Panc1 (cell line): ENCODE data around the gene F13B. TPM values are rescaled to one million over a fixed set of nuclear protein-coding genes. Genes with fewer than 3 reads are reported as not detected.

ENCODE experiments used
- ATAC-seq: fragments of 200-7000 bp; cut with Tn5 transposase; 2 replicates; pipeline ENCODE4 v1.9.1; 2020; ENCODE audit warnings: mild to moderate bottlenecking, moderate library complexity
- BruUV-seq: library from RNA; stranded (reverse); fragments of 400-500 nt; replicated peaks from 2 replicates; lab custom pipeline; 2021; lab: Mats Ljungman, UMichigan
- CTCF ChIA-PET: fragments of 300-600 bp; sonication (Branson Sonifier 250); formaldehyde crosslinking; loops from one replicate; lab custom pipeline; 2022; ENCODE audit warnings: antibody characterized with exemption; lab: Charles Lee
- POLR2A ChIA-PET: fragments of 300-600 bp; sonication (Branson Sonifier 250); formaldehyde crosslinking; loops from one replicate; lab custom pipeline; 2022; ENCODE audit warnings: antibody characterized with exemption; lab: Charles Lee
- DNase-seq: peaks from one replicate; pipeline ENCODE4 v3.0.0-alpha.2; 2010; ENCODE audit warnings: low read depth, low spot score
- H3K27ac ChIP-seq: 2 replicates; pipeline ENCODE4 v1.5.1; 2011; ENCODE audit warnings: mild to moderate bottlenecking, low read length, inconsistent platforms
- H3K27me3 ChIP-seq: fragments of 200-500 bp; sonication (Bioruptor generic); 2 replicates; pipeline ENCODE4 v1.6.0; 2014; ENCODE audit warnings: low read length, inconsistent platforms; ENCODE audit not compliant: control insufficient read depth, insufficient read depth
- H3K36me3 ChIP-seq: fragments of 200-500 bp; sonication (Bioruptor generic); 2 replicates; pipeline ENCODE4 v1.5.1; 2014; ENCODE audit warnings: inconsistent platforms, mild to moderate bottlenecking, low read length, moderate library complexity; ENCODE audit not compliant: control insufficient read depth, insufficient read depth
- H3K4me1 ChIP-seq: 2 replicates; pipeline ENCODE4 v1.5.1; 2011; ENCODE audit warnings: inconsistent platforms, mild to moderate bottlenecking, low read length, moderate library complexity; ENCODE audit not compliant: control insufficient read depth, insufficient read depth
- H3K4me3 ChIP-seq, 2 experiments: 2 replicates each; pipeline ENCODE4 v1.5.1; 2011 to 2012; ENCODE audit warnings: low read depth in 2 of 2, low read length in 2 of 2, mild to moderate bottlenecking in 2 of 2, inconsistent platforms in 1 of 2, moderate library complexity in 1 of 2
- H3K9me3 ChIP-seq: fragments of 200-500 bp; sonication (Bioruptor generic); 2 replicates; pipeline ENCODE4 v1.5.1; 2014; ENCODE audit warnings: low read depth, mild to moderate bottlenecking, inconsistent platforms, low read length, moderate library complexity; ENCODE audit not compliant: control insufficient read depth, insufficient read depth
- POLR2AphosphoS5 ChIP-seq: IDR thresholded peaks from 2 replicates; pipeline ENCODE4 v1.6.1; 2012; ENCODE audit warnings: mild to moderate bottlenecking, low read depth, low read length, moderate library complexity
- SIN3A ChIP-seq: IDR thresholded peaks from 2 replicates; pipeline ENCODE4 v1.6.1; 2012; ENCODE audit warnings: low read depth, mild to moderate bottlenecking, low read length, moderate library complexity, borderline replicate concordance; ENCODE audit not compliant: insufficient read depth
- TCF7L2 ChIP-seq: IDR thresholded peaks from 2 replicates; pipeline ENCODE4 v1.6.1; 2011; ENCODE audit warnings: mild to moderate bottlenecking, low read depth, low read length, inconsistent platforms
- in situ Hi-C: cut with HindIII; loops from 2 replicates; pipeline ENCODE4 v1.10.0; 2016; ENCODE audit warnings: low sequenced_read_pairs, low pct_unique_long_range_greater_than_20kb
- intact Hi-C: fragments of 100-400 bp; cut with micrococcal nuclease; formaldehyde crosslinking; loops from one replicate; pipeline ENCODE4 v1.10.0; 2022; ENCODE audit not compliant: unreplicated experiment
- total RNA-seq: library from RNA; stranded (reverse); gene quantifications from one replicate; pipeline ENCODE4 v1.2.1, GENCODE V29; 2021; ENCODE audit not compliant: unreplicated experiment
- TF ChIP-seq, protein P1 (sequence below), 2 experiments: IDR thresholded peaks; 2 replicates each; pipeline ENCODE4 v1.6.1; 2011 to 2012; ENCODE audit warnings: low read depth in 2 of 2, control low read depth in 1 of 2, low read length in 1 of 2, mild to moderate bottlenecking in 1 of 2, moderate library complexity in 1 of 2; ENCODE audit not compliant: insufficient read depth in 1 of 2
- TF ChIP-seq, protein P2 (sequence below): fragments of 450-650 bp; IDR thresholded peaks from 2 replicates; pipeline ENCODE4 v1.5.1; 2017; ENCODE audit warnings: mild to moderate bottlenecking

F13B gene
- total RNA-seq, 1 experiment from 2014 or later = not detected

GRCh38 chr1:197092491-197093023, 25.5 kb upstream of the F13B start:
- no peak overlapping the region for H3K27ac ChIP-seq
- no peaks in the 10 kb centered on the region for H3K4me1 ChIP-seq
- H3K27me3 ChIP-seq = no peaks in the 10 kb centered on the region
- ATAC-seq (no peak), DNase-seq (no peak)
- TF ChIP-seq POLR2AphosphoS5 = no peak
- no peak for TF ChIP-seq SIN3A
- TF ChIP-seq, protein P1, sequence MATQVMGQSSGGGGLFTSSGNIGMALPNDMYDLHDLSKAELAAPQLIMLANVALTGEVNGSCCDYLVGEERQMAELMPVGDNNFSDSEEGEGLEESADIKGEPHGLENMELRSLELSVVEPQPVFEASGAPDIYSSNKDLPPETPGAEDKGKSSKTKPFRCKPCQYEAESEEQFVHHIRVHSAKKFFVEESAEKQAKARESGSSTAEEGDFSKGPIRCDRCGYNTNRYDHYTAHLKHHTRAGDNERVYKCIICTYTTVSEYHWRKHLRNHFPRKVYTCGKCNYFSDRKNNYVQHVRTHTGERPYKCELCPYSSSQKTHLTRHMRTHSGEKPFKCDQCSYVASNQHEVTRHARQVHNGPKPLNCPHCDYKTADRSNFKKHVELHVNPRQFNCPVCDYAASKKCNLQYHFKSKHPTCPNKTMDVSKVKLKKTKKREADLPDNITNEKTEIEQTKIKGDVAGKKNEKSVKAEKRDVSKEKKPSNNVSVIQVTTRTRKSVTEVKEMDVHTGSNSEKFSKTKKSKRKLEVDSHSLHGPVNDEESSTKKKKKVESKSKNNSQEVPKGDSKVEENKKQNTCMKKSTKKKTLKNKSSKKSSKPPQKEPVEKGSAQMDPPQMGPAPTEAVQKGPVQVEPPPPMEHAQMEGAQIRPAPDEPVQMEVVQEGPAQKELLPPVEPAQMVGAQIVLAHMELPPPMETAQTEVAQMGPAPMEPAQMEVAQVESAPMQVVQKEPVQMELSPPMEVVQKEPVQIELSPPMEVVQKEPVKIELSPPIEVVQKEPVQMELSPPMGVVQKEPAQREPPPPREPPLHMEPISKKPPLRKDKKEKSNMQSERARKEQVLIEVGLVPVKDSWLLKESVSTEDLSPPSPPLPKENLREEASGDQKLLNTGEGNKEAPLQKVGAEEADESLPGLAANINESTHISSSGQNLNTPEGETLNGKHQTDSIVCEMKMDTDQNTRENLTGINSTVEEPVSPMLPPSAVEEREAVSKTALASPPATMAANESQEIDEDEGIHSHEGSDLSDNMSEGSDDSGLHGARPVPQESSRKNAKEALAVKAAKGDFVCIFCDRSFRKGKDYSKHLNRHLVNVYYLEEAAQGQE (IDR thresholded peaks at IDR 0.05; ENCODE audit: insufficient read depth in 1 of 2, low read depth in 2 of 2, low read length in 1 of 2) = no peak
- no peak for TF ChIP-seq TCF7L2
- TF ChIP-seq, protein P2, sequence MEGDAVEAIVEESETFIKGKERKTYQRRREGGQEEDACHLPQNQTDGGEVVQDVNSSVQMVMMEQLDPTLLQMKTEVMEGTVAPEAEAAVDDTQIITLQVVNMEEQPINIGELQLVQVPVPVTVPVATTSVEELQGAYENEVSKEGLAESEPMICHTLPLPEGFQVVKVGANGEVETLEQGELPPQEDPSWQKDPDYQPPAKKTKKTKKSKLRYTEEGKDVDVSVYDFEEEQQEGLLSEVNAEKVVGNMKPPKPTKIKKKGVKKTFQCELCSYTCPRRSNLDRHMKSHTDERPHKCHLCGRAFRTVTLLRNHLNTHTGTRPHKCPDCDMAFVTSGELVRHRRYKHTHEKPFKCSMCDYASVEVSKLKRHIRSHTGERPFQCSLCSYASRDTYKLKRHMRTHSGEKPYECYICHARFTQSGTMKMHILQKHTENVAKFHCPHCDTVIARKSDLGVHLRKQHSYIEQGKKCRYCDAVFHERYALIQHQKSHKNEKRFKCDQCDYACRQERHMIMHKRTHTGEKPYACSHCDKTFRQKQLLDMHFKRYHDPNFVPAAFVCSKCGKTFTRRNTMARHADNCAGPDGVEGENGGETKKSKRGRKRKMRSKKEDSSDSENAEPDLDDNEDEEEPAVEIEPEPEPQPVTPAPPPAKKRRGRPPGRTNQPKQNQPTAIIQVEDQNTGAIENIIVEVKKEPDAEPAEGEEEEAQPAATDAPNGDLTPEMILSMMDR = no peak
- H3K4me3 ChIP-seq = no peak overlapping the region
- POLR2A ChIA-PET = no interaction called here
- no peaks in the 10 kb centered on the region for H3K9me3 ChIP-seq
- in situ Hi-C loops (no loop called here), intact Hi-C loops (no loop called here)
- BruUV-seq = no TSS peak
- CTCF ChIA-PET = no interaction called here
- H3K36me3 ChIP-seq = peaks cover 25% of the 10 kb centered on the region; the same call in 1 of the 2 replicates

- DNase-seq = no peak
- H3K36me3 ChIP-seq = peaks cover 25% of the 10 kb centered on the region; the same call in 1 of the 2 replicates
- no peak overlapping the region for H3K27ac ChIP-seq
- ATAC-seq = no peak
- H3K9me3 ChIP-seq = peaks cover 3% of the 10 kb centered on the region; the same call in 1 of the 2 replicates
- H3K4me3 ChIP-seq = no peak overlapping the region
- no TSS peak for BruUV-seq
- ChIA-PET POLR2A (no interaction called here), CTCF (no interaction called here)
- in situ Hi-C loops (no loop called here), intact Hi-C loops (no loop called here)
- no peak for TF ChIP-seq TCF7L2
- TF ChIP-seq, protein P2 = no peak
- TF ChIP-seq, protein P1 (IDR thresholded peaks at IDR 0.05; ENCODE audit: insufficient read depth in 1 of 2, low read depth in 2 of 2, low read length in 1 of 2) = no peak
- no peak for TF ChIP-seq SIN3A
- TF ChIP-seq POLR2AphosphoS5 = no peak
- H3K4me1 ChIP-seq = no peaks in the 10 kb centered on the region
- H3K27me3 ChIP-seq = no peaks in the 10 kb centered on the region
These were observed 16.4 kb upstream of the F13B start for GRCh38 chr1:197083474-197083873.
